Glutamatergic neuron (in vitro differentiated cells): ENCODE results near the gene COPZ1. TPM values are rescaled to one million over a fixed set of nuclear protein-coding genes. Genes with fewer than 3 reads are reported as not detected.
A peak's percentile ranks its signal among the peaks of the same experiment; 100 is the strongest.

Experiments used
- DNase-seq: peaks from one replicate; pipeline ENCODE4 v3.0.0; 2022
- H3K27ac Mint-ChIP-seq: one replicate; pipeline ENCODE4 v1.8.0; 2020; ENCODE audit warnings: mild to moderate bottlenecking, mixed read lengths, inconsistent platforms; ENCODE audit not compliant: unreplicated experiment
- H3K27me3 Mint-ChIP-seq: one replicate; pipeline ENCODE4 v1.8.0; 2020; ENCODE audit warnings: mild to moderate bottlenecking, moderate library complexity, mixed read lengths, inconsistent platforms; ENCODE audit not compliant: unreplicated experiment
- H3K36me3 Mint-ChIP-seq: one replicate; pipeline ENCODE4 v1.8.0; 2020; ENCODE audit warnings: mild to moderate bottlenecking, mixed read lengths, inconsistent platforms; ENCODE audit not compliant: unreplicated experiment
- H3K4me1 Mint-ChIP-seq: one replicate; pipeline ENCODE4 v1.8.0; 2020; ENCODE audit warnings: mild to moderate bottlenecking, low read depth, mixed read lengths, inconsistent platforms; ENCODE audit not compliant: unreplicated experiment
- H3K4me3 Mint-ChIP-seq: one replicate; pipeline ENCODE4 v1.8.0; 2020; ENCODE audit warnings: mild to moderate bottlenecking, mixed read lengths, inconsistent platforms; ENCODE audit not compliant: unreplicated experiment
- H3K9me3 Mint-ChIP-seq: one replicate; pipeline ENCODE4 v1.8.0; 2020; ENCODE audit warnings: mild to moderate bottlenecking, moderate library complexity, mixed read lengths, inconsistent platforms; ENCODE audit not compliant: unreplicated experiment
- microRNA-seq: library from miRNA; unstranded; fragments of <30 nt; microRNA quantifications from one replicate; pipeline ENCODE4, GENCODE V29; 2020; ENCODE audit not compliant: unreplicated experiment
- total RNA-seq: library from RNA; stranded (reverse); fragmentation: NEBNext Ultra II Directional; extraction: Animal tissue kit (Norgen Biotek cat#: 25700); gene quantifications from one replicate; pipeline ENCODE4 v1.2.1, GENCODE V29; 2021; ENCODE audit not compliant: unreplicated experiment
- TF ChIP-seq, protein P1 (sequence below): fragments of 200-600 bp; sonication (generic); IDR thresholded peaks from one replicate; pipeline ENCODE4 v1.5.0; 2021; ENCODE audit not compliant: partially characterized antibody, unreplicated experiment

Gene COPZ1
- total RNA-seq, 1 donor from 2014 or later, result 88.6 TPM

DNA sequence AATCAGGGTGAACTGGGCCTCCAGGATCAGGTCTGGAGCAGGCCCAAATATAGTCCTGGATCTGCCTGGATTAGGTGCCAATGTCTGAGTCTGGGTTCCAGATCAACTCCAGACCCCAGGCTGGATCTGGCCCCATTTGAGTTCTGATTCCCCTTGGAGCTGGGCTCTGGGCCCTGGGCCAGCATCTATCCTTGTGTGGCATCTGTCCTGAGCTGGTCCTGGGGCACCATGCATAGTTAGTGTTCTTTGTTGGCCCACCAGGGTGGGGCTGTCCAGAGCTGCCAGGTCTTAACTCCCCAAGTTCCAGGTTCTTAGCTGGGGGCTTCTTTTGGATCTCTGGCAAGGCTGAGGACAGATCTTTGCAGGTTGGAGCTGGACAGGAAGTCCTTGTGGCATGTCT lies 70.6 kb downstream of the COPZ1 start:
- TF ChIP-seq, protein P1, sequence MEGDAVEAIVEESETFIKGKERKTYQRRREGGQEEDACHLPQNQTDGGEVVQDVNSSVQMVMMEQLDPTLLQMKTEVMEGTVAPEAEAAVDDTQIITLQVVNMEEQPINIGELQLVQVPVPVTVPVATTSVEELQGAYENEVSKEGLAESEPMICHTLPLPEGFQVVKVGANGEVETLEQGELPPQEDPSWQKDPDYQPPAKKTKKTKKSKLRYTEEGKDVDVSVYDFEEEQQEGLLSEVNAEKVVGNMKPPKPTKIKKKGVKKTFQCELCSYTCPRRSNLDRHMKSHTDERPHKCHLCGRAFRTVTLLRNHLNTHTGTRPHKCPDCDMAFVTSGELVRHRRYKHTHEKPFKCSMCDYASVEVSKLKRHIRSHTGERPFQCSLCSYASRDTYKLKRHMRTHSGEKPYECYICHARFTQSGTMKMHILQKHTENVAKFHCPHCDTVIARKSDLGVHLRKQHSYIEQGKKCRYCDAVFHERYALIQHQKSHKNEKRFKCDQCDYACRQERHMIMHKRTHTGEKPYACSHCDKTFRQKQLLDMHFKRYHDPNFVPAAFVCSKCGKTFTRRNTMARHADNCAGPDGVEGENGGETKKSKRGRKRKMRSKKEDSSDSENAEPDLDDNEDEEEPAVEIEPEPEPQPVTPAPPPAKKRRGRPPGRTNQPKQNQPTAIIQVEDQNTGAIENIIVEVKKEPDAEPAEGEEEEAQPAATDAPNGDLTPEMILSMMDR, result no peak
- no peak overlapping the region for H3K27ac Mint-ChIP-seq
- H3K4me3 Mint-ChIP-seq, result no peak overlapping the region
- no peak for DNase-seq
- H3K4me1 Mint-ChIP-seq, result peaks cover 24% of the 10 kb centered on the region
- H3K27me3 Mint-ChIP-seq, result peaks cover 6% of the 10 kb centered on the region
- H3K36me3 Mint-ChIP-seq, result no peaks in the 10 kb centered on the region
- H3K9me3 Mint-ChIP-seq, result peaks cover 6% of the 10 kb centered on the region

DNA sequence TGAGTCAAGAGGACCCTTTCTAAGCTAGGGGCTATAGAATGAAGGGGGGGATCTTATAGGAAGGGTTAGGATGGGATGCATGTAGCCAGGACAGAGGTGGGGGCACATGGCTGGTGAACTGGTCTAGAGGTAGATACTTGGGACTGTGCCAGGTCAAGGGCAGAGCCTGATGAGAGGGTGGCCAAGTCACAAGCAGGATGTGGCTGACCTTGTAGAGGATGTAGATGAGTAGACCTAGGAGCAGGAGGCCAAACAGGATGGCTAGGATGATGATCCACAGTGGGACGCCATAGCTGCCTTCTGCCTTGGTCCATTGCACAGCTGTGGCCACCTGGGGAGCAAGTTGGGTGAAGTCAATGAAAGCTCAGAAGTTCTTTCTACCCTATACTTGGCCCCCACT lies 72.2 kb downstream of the COPZ1 start:
- H3K36me3 Mint-ChIP-seq, result no peaks in the 10 kb centered on the region
- H3K27me3 Mint-ChIP-seq, result peaks cover 16% of the 10 kb centered on the region
- DNase-seq, result no peak
- H3K4me1 Mint-ChIP-seq, result peaks cover 19% of the 10 kb centered on the region
- no peak overlapping the region for H3K4me3 Mint-ChIP-seq
- no peak overlapping the region for H3K27ac Mint-ChIP-seq
- TF ChIP-seq, protein P1, result no peak
- peaks cover 6% of the 10 kb centered on the region for H3K9me3 Mint-ChIP-seq

DNA sequence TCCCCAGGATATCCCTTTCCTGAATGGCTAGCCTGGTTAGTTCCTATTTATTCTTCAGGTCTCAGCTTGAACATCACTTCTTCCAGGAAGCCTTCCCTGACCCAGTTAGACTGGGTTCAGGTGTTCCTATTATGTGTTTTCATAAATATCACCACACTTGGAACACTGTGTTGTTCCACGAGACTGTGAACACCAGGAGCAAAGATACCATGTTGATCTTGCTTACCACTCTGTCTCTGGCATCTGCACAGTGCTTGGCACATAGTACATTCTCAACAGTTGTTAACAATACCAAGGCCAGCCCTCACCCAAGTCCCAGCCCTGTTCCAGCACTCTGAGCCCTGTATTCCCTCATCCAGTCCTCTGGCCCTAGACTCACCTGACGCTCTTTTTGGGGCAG lies 73.3 kb downstream of the COPZ1 start:
- no peaks in the 10 kb centered on the region for H3K9me3 Mint-ChIP-seq
- H3K4me3 Mint-ChIP-seq, result no peak overlapping the region
- no peaks in the 10 kb centered on the region for H3K36me3 Mint-ChIP-seq
- DNase-seq, result no peak
- H3K4me1 Mint-ChIP-seq, result peaks cover 11% of the 10 kb centered on the region
- peaks cover 16% of the 10 kb centered on the region for H3K27me3 Mint-ChIP-seq
- no peak overlapping the region for H3K27ac Mint-ChIP-seq
- TF ChIP-seq, protein P1, result no peak

DNA sequence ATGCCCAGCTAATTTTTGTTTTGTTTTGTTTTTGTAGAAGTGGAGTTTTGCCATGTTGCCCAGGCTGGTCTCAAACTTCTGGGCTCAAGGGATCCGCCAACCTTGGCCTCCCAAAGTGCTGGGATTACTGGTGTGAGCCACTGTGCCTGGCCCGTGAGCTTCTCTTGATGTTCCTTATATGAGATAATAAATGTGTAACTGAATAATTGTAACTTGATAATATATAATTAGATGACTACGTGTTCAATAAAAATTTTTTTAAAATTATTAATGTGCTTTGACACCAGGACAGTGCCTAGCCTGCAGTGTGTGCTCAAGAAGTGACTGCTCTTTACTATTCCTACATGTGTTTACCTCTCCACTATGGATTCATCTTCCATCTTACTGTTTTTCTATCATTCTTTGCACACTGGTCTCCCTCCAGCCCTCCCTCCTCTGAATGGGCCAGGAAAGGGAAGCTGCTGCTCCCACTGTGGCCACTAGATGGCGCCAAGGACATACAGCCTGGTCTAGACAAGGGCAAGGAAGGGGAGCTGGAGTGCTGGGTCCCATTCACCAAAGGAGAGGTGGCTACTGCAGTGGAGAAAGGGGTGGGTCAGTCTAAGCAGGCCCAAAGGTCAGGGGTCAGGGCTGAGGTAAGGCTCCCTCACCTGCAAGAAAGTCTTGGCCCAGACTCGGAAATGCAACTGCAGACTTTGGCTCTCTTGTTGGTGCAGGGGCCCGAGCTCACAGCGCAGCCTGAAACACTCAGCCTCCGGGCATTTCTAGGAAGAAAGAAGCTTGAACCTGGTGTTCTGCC lies 74.3 kb downstream of the COPZ1 start:
- H3K27ac Mint-ChIP-seq, result no peak overlapping the region
- peaks cover 3% of the 10 kb centered on the region for H3K4me1 Mint-ChIP-seq
- peak; percentile 92 for DNase-seq
- H3K36me3 Mint-ChIP-seq, result no peaks in the 10 kb centered on the region
- H3K4me3 Mint-ChIP-seq, result no peak overlapping the region
- H3K9me3 Mint-ChIP-seq, result no peaks in the 10 kb centered on the region
- H3K27me3 Mint-ChIP-seq, result peaks cover 16% of the 10 kb centered on the region
- TF ChIP-seq, protein P1, result peak; percentile 94

DNA sequence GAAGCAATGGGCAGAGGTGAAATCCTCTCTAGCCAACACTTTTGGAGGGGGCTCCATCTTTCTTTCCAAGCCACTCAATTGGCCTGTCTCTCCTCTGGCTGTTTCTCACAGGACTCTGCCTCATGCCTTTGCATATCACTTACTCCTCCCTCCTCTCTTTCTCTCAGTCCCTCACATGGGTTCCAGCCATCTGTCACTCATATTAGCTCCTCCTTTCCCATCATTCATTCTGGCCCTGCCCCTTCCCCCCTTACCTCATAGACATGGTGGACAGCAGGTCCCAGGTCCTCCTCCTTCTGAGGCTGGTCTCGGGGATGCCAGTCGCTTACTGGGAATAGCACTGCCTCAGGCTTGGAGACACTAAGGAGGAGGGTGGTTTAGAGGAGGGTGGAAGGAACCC lies 76.2 kb downstream of the COPZ1 start:
- H3K9me3 Mint-ChIP-seq, result peaks cover 5% of the 10 kb centered on the region
- H3K4me1 Mint-ChIP-seq, result peaks cover 2% of the 10 kb centered on the region
- H3K27ac Mint-ChIP-seq, result no peak overlapping the region
- H3K4me3 Mint-ChIP-seq, result no peak overlapping the region
- TF ChIP-seq, protein P1, result no peak
- peaks cover 14% of the 10 kb centered on the region for H3K27me3 Mint-ChIP-seq
- H3K36me3 Mint-ChIP-seq, result no peaks in the 10 kb centered on the region
- no peak for DNase-seq

Small RNA genes lying within 50 kb of the gene (microRNA-seq; reads per million reads assigned to microRNA genes)
- gene MIR148B, result 117 reads per million, percentile 74 among the genes with 10 or more reads in this experiment

Other genes starting within 250 kb of the COPZ1 start
- gene SMUG1, start 136.1 kb upstream of the COPZ1 start, total RNA-seq, result 39.3 TPM
- 225 TPM for gene CBX5, start 45.0 kb upstream of the COPZ1 start, total RNA-seq
- 1,556 TPM for gene HNRNPA1, start 44.4 kb upstream of the COPZ1 start, total RNA-seq
- not detected for gene NFE2, start 24.1 kb upstream of the COPZ1 start, total RNA-seq
- gene GPR84, start 39.4 kb downstream of the COPZ1 start, total RNA-seq, result not detected
- 26.6 TPM for gene ZNF385A, start 59.6 kb downstream of the COPZ1 start, total RNA-seq
- gene ITGA5, start 94.1 kb downstream of the COPZ1 start, total RNA-seq, result 1.8 TPM
- not detected for gene GTSF1, start 148.5 kb downstream of the COPZ1 start, total RNA-seq
- gene NCKAP1L, start 172.6 kb downstream of the COPZ1 start, total RNA-seq, result not detected
- gene PDE1B, start 224.5 kb downstream of the COPZ1 start, total RNA-seq, result 0.39 TPM